ENCODE data around the gene LRMDA.

LRMDA gene

GRCh38 chr10:75638752-75639151 is 207.3 kb downstream of the LRMDA start:
- Histone ChIP-seq H3K36me3 (ENCODE audit: insufficient read depth) (no peaks in the 10 kb centered on the region), H3K79me2 (ENCODE audit: insufficient read depth, low read depth) (no peaks in the 10 kb centered on the region), H4K20me1 (ENCODE audit: insufficient read depth) (no peaks in the 10 kb centered on the region), H3K4me1 (ENCODE audit: low read depth, poor library complexity, severe bottlenecking) (no peaks in the 10 kb centered on the region), H3K27me3 (ENCODE audit: insufficient read depth, low read depth) (no peaks in the 10 kb centered on the region), H2AFZ (ENCODE audit: low read depth) (no peak overlapping the region), H3K9ac (no peak overlapping the region), H3K4me2 (no peak overlapping the region), H3K4me3 (IDR thresholded peaks at IDR 0.05; ENCODE audit: insufficient read depth, low read depth, low read length) (no peak overlapping the region), H3K27ac (no peak overlapping the region)
- TF ChIP-seq CTCF (conservative IDR thresholded peaks at IDR 0.05; ENCODE audit: low read depth, low read length) = no peak

GRCh38 chr10:75639736-75640135 is 208.3 kb downstream of the LRMDA start:
- no peaks in the 10 kb centered on the region for H3K27me3 ChIP-seq (ENCODE audit: insufficient read depth, low read depth)
- no peak for TF ChIP-seq CTCF (conservative IDR thresholded peaks at IDR 0.05; ENCODE audit: low read depth, low read length)

DNA sequence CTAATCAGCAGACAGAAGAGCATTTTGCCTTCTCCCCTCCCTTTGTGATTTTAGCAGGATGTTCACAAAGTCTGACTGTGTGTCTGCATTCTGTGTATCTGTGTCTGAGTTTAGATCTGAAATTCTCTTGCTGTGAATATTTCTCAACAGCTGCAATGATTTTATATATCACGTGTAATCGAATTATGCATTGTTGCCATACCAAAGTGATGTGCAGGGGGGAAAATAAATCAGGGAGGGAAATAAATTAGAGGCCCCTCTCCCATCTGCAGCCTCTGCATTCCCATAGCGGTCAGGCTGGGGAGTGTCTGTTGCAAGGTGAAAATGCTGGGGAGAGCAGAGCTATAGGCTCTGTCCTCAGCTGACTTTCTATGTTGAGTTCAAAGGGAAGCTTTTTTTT is 209.0 kb downstream of the LRMDA start:
- no peak overlapping the region for H3K27ac ChIP-seq
- no peak for TF ChIP-seq CTCF (conservative IDR thresholded peaks at IDR 0.05; ENCODE audit: low read depth, low read length)
- H2AFZ ChIP-seq (ENCODE audit: low read depth) = no peak overlapping the region
- no peak overlapping the region for H3K9ac ChIP-seq
- no peak overlapping the region for H3K4me2 ChIP-seq
- H3K4me1 ChIP-seq (ENCODE audit: low read depth, poor library complexity, severe bottlenecking) = no peaks in the 10 kb centered on the region
- H3K27me3 ChIP-seq (ENCODE audit: insufficient read depth, low read depth) = no peaks in the 10 kb centered on the region
- no peaks in the 10 kb centered on the region for H3K36me3 ChIP-seq (ENCODE audit: insufficient read depth)
- H4K20me1 ChIP-seq (ENCODE audit: insufficient read depth) = no peaks in the 10 kb centered on the region
- no peak overlapping the region for H3K4me3 ChIP-seq (IDR thresholded peaks at IDR 0.05; ENCODE audit: insufficient read depth, low read depth, low read length)
- no peaks in the 10 kb centered on the region for H3K79me2 ChIP-seq (ENCODE audit: insufficient read depth, low read depth)

More at GRCh38 chr10:75639736-75640135, 208.3 kb downstream of the LRMDA start:
- no peaks in the 10 kb centered on the region for H3K36me3 ChIP-seq (ENCODE audit: insufficient read depth)
- H3K4me3 ChIP-seq (IDR thresholded peaks at IDR 0.05; ENCODE audit: insufficient read depth, low read depth, low read length) = no peak overlapping the region
- H4K20me1 ChIP-seq (ENCODE audit: insufficient read depth) = no peaks in the 10 kb centered on the region
- no peak overlapping the region for H2AFZ ChIP-seq (ENCODE audit: low read depth)
- no peaks in the 10 kb centered on the region for H3K4me1 ChIP-seq (ENCODE audit: low read depth, poor library complexity, severe bottlenecking)
- H3K27ac ChIP-seq = no peak overlapping the region
- H3K4me2 ChIP-seq = no peak overlapping the region
- no peaks in the 10 kb centered on the region for H3K79me2 ChIP-seq (ENCODE audit: insufficient read depth, low read depth)
- H3K9ac ChIP-seq = no peak overlapping the region

DNA sequence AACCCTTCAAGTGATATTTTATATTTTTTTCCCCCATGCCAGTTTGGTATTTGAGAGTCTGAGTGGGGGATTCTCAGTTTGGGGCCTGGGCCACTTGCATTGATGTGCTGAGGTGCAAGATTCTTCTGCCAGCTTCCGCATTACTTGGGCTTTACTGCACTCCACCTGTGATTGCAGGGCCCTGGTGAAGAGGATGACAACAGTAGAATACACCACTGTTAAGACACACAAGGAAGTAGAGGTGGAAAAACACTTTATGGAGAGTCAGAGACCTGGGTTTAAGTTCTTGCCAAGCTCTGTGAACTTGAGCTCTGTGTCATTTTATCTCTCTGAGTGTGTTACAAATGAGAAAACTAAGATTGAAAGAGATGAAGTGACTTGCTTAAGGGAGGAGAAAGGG is 209.4 kb downstream of the LRMDA start:
- no peak for TF ChIP-seq CTCF (conservative IDR thresholded peaks at IDR 0.05; ENCODE audit: low read depth, low read length)
- Histone ChIP-seq H3K9ac (no peak overlapping the region), H2AFZ (ENCODE audit: low read depth) (no peak overlapping the region), H3K4me3 (IDR thresholded peaks at IDR 0.05; ENCODE audit: insufficient read depth, low read depth, low read length) (no peak overlapping the region), H4K20me1 (ENCODE audit: insufficient read depth) (no peaks in the 10 kb centered on the region), H3K4me2 (no peak overlapping the region), H3K27ac (no peak overlapping the region), H3K4me1 (ENCODE audit: low read depth, poor library complexity, severe bottlenecking) (no peaks in the 10 kb centered on the region), H3K36me3 (ENCODE audit: insufficient read depth) (no peaks in the 10 kb centered on the region), H3K79me2 (ENCODE audit: insufficient read depth, low read depth) (no peaks in the 10 kb centered on the region), H3K27me3 (ENCODE audit: insufficient read depth, low read depth) (no peaks in the 10 kb centered on the region)
